ENCODE measurements around the gene LDB2.

LDB2 gene

GRCh38 chr4:16489226-16489625, 409.2 kb downstream of the LDB2 start:
- Histone ChIP-seq H3K36me3 (no peaks in the 10 kb centered on the region), H3K9me3 (ENCODE audit: severe bottlenecking) (no peaks in the 10 kb centered on the region), H3K27me3 (ENCODE audit: insufficient read depth, low read depth, severe bottlenecking) (peaks cover 34% of the 10 kb centered on the region), H3K27ac (no peak overlapping the region), H3K4me3 (ENCODE audit: low read depth, low read length) (no peak overlapping the region)
- DNase-seq, result no peak
- no peak for TF ChIP-seq CTCF (IDR thresholded peaks at IDR 0.05; ENCODE audit: low read depth, low read length)

GRCh38 chr4:16488084-16488483, 410.4 kb downstream of the LDB2 start:
- Histone ChIP-seq H3K9me3 (ENCODE audit: severe bottlenecking) (no peaks in the 10 kb centered on the region), H3K4me3 (ENCODE audit: low read depth, low read length) (no peak overlapping the region)

DNA sequence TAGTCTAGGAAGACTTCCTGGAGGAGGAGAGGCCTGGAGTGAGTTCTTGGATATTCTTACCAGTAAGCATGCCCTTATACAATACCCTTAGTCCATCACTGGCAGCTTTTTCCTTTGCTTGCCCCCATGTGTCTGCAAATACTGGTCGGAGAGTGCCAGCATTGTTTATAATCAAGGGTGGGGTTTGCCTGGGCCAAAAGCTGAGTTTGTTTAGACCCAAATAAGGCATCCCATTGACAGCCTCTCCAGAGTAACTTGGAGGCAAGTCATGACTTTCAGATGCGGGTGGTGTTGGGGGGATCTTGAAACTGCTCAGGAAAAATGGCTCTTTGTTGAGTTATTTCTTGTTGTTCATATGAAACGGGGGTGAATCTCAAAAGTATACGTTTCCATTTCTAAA, 413.7 kb downstream of the LDB2 start:
- Histone ChIP-seq H3K27ac (no peak overlapping the region), H3K36me3 (no peaks in the 10 kb centered on the region), H3K27me3 (ENCODE audit: insufficient read depth, low read depth, severe bottlenecking) (peaks cover 17% of the 10 kb centered on the region), H3K9me3 (ENCODE audit: severe bottlenecking) (no peaks in the 10 kb centered on the region), H3K4me3 (ENCODE audit: low read depth, low read length) (no peak overlapping the region)
- no peak for DNase-seq
- no peak for TF ChIP-seq CTCF (IDR thresholded peaks at IDR 0.05; ENCODE audit: low read depth, low read length)

More at GRCh38 chr4:16488084-16488483, 410.4 kb downstream of the LDB2 start:
- DNase-seq, result no peak
- Histone ChIP-seq H3K36me3 (no peaks in the 10 kb centered on the region), H3K27ac (no peak overlapping the region), H3K27me3 (ENCODE audit: insufficient read depth, low read depth, severe bottlenecking) (peaks cover 34% of the 10 kb centered on the region)
- TF ChIP-seq CTCF (IDR thresholded peaks at IDR 0.05; ENCODE audit: low read depth, low read length), result no peak

DNA sequence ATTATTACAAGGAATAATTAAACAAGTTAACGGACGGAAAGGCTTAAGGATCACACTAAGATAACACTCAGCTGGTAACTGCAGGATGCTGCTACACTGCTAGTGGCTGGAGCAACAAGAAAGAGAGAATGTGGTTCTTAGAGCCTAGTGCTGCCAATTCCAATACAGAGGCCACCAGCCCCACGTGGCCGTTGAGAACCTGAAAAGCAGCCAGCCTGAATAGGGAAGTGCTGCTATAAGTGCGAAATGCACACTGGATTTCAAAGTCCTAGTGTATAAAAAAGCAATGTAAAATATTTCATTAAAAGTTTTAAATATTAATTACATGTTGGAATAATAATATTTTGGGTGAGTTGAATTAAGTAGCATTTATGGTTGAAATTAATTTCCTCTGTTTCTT, 414.9 kb downstream of the LDB2 start:
- H3K36me3 ChIP-seq, result no peaks in the 10 kb centered on the region
- no peak overlapping the region for H3K27ac ChIP-seq
- H3K4me3 ChIP-seq (ENCODE audit: low read depth, low read length), result no peak overlapping the region
- no peak for TF ChIP-seq CTCF (IDR thresholded peaks at IDR 0.05; ENCODE audit: low read depth, low read length)
- no peaks in the 10 kb centered on the region for H3K9me3 ChIP-seq (ENCODE audit: severe bottlenecking)
- no peak for DNase-seq
- peaks cover 24% of the 10 kb centered on the region for H3K27me3 ChIP-seq (ENCODE audit: insufficient read depth, low read depth, severe bottlenecking)

DNA sequence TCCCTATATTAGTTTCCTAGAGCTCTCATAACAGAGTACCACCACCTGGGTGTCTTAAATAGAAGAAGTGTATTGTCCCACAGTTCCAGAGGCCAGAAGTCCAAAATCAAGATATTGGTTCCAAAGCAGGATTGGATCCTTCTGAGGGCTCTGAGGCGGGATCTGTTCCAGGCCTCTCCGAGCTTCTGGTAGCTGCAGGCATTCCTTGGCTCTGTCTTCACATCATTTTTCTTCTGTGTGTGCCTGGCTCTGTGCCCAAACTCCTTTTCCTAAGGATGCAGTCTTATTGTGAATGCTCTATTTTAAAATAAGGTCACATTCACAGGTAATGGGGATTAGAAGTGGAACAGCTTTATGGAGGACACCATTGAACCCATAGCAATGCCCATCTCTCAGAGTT, 418.4 kb downstream of the LDB2 start:
- no peak for TF ChIP-seq CTCF (IDR thresholded peaks at IDR 0.05; ENCODE audit: low read depth, low read length)
- Histone ChIP-seq H3K36me3 (no peaks in the 10 kb centered on the region), H3K4me3 (ENCODE audit: low read depth, low read length) (no peak overlapping the region), H3K27ac (no peak overlapping the region), H3K9me3 (ENCODE audit: severe bottlenecking) (no peaks in the 10 kb centered on the region), H3K27me3 (ENCODE audit: insufficient read depth, low read depth, severe bottlenecking) (peaks cover 17% of the 10 kb centered on the region)
- DNase-seq, result no peak

DNA sequence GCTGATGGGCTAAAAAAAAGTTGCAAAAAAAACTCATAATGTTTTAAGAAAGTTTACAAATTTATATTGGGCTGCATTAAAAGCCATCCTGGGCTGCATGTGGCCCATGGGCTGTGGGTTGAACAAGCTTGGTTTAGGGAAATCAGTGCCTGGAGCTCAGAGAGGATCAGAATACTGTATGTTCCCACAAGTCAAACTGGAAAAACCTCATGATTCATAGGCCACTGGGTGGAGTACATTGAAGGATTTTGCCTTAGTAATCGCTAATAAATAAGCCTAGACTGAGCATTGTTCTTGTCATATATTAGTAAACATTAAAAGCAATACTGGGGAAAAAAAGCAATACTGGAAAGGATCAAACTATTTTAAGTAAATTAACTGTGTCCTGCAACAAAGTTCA, 425.9 kb downstream of the LDB2 start:
- H3K36me3 ChIP-seq, result no peaks in the 10 kb centered on the region

More for the DNA sequence above, 425.9 kb downstream of the LDB2 start:
- no peak for TF ChIP-seq CTCF (IDR thresholded peaks at IDR 0.05; ENCODE audit: low read depth, low read length)
- Histone ChIP-seq H3K4me3 (ENCODE audit: low read depth, low read length) (no peak overlapping the region), H3K27ac (no peak overlapping the region), H3K27me3 (ENCODE audit: insufficient read depth, low read depth, severe bottlenecking) (peaks cover 6% of the 10 kb centered on the region), H3K9me3 (ENCODE audit: severe bottlenecking) (no peaks in the 10 kb centered on the region)
- DNase-seq, result no peak
